HepG2 (cell line): ENCODE measurements around the gene CCDC124. TPM values are rescaled to one million over a fixed set of nuclear protein-coding genes. Genes with fewer than 3 reads are reported as not detected.

Experiments
- ATAC-seq: fragments of 200-7000 bp; cut with Tn5 transposase; 3 replicates; pipeline ENCODE4 v1.9.1; 2020; ENCODE audit warnings: mild to moderate bottlenecking, moderate library complexity
- BruUV-seq: library from RNA; stranded (reverse); fragments of 400-500 nt; replicated peaks from 2 replicates; lab custom pipeline; 2021; lab: Mats Ljungman, UMichigan
- CTCF ChIA-PET: fragments of 300-600 bp; formaldehyde crosslinking; extraction: SDS; loops from one replicate; lab custom pipeline; 2021; ENCODE audit warnings: low total read pairs, inconsistent platforms, low intra/inter-chr PET ratio; lab: Yijun Ruan, JAX
- POLR2A ChIA-PET: fragments of 350-600 bp; sonication (Branson Sonifier 250); formaldehyde crosslinking; loops from one replicate; lab custom pipeline; 2020; ENCODE audit warnings: antibody characterized with exemption, inconsistent platforms; lab: Yijun Ruan, JAX
- DNase-seq: peaks from one replicate; pipeline ENCODE4 v3.0.0-alpha.2; 2015; ENCODE audit warnings: low spot score
- FAIRE-seq: peaks from 3 replicates; lab custom pipeline; 2011; peaks lifted over from hg19 to GRCh38; lab: Jason Lieb, UNC
- H2AFZ ChIP-seq: one replicate; pipeline ENCODE4 v1.6.1; 2011; ENCODE audit warnings: low read length, inconsistent platforms
- H3K27ac ChIP-seq: fragments of 300-600 bp; 3 replicates; pipeline ENCODE4 v1.8.0; 2011; ENCODE audit warnings: mixed run types, mild to moderate bottlenecking, mixed read lengths, low read length, inconsistent platforms; ENCODE audit not compliant: insufficient read depth; ENCODE audit errors: extremely low read length
- H3K27me3 ChIP-seq, 2 experiments: fragments of 200-600 bp in 1 of 2; 2 replicates in 1 of 2; 3 replicates in 1 of 2; pipeline versions ENCODE4 v1.6.0 to v1.8.0; 2011; ENCODE audit warnings: low read length in 2 of 2, mild to moderate bottlenecking in 2 of 2, moderate library complexity in 2 of 2, inconsistent platforms in 1 of 2; ENCODE audit not compliant: insufficient read depth in 2 of 2, control insufficient read depth in 1 of 2
- H3K36me3 ChIP-seq, 2 experiments: fragments of 200-600 bp in 1 of 2; replicated peaks in 1 of 2; 2 replicates in 1 of 2; 3 replicates in 1 of 2; pipeline versions ENCODE4 v1.5.1 to v1.8.0; 2011; ENCODE audit warnings: low read length in 2 of 2, inconsistent platforms in 1 of 2; ENCODE audit not compliant: insufficient read depth in 2 of 2, control insufficient read depth in 1 of 2
- H3K4me1 ChIP-seq: 2 replicates; pipeline ENCODE4 v1.5.1; 2012; ENCODE audit warnings: low read length, inconsistent platforms; ENCODE audit not compliant: insufficient read depth
- H3K4me2 ChIP-seq: 2 replicates; pipeline ENCODE4 v1.6.0; 2011; ENCODE audit warnings: low read depth, low read length, inconsistent platforms
- H3K4me3 ChIP-seq, 3 experiments: fragments of 200-600 bp in 1 of 3; sonication (generic), shearing (Covaris generic) in 1 of 3; replicated peaks in 1 of 3; 2 replicates each; pipeline ENCODE4 v1.5.1; 2011 to 2016; ENCODE audit warnings: low read length in 3 of 3, inconsistent platforms in 2 of 3, low read depth in 2 of 3, mild to moderate bottlenecking in 2 of 3, control low read depth in 1 of 3, mixed read lengths in 1 of 3; ENCODE audit not compliant: insufficient read depth in 1 of 3
- H3K79me2 ChIP-seq: one replicate; pipeline ENCODE4 v1.6.1; 2011; ENCODE audit warnings: low read length, inconsistent platforms; ENCODE audit not compliant: insufficient read depth
- H3K9ac ChIP-seq: 2 replicates; pipeline ENCODE4 v1.6.0; 2011; ENCODE audit warnings: mild to moderate bottlenecking, low read depth, low read length, inconsistent platforms; ENCODE audit not compliant: insufficient read depth
- H3K9me3 ChIP-seq: 2 replicates; pipeline ENCODE4 v1.5.1; 2012; ENCODE audit warnings: mild to moderate bottlenecking, low read length
- H4K20me1 ChIP-seq: 2 replicates; pipeline ENCODE4 v1.6.0; 2011; ENCODE audit warnings: inconsistent platforms, mild to moderate bottlenecking, low read length, moderate library complexity; ENCODE audit not compliant: insufficient read depth
- FLYWCH1 ChIP-seq: sonication (generic); formaldehyde crosslinking; IDR thresholded peaks from 2 replicates; pipeline ENCODE4 v1.8.1; 2023; ENCODE audit warnings: mild to moderate bottlenecking, missing genetic modification reagents
- HMGA1 ChIP-seq: sonication (generic); formaldehyde crosslinking; conservative IDR thresholded peaks from 2 replicates; pipeline ENCODE4 v1.4.0; 2020; ENCODE audit warnings: missing genetic modification reagents
- KDM5A ChIP-seq: fragments of 200-600 bp; sonication (generic); IDR thresholded peaks from 2 replicates; pipeline ENCODE4 v1.7.0; 2018; ENCODE audit warnings: antibody characterized with exemption, mild to moderate bottlenecking, low read length, borderline replicate concordance
- MAFK ChIP-seq, 2 experiments: IDR thresholded peaks in 1 of 2; conservative IDR thresholded peaks in 1 of 2; 2 replicates each; pipeline ENCODE4 v1.6.1; 2011; ENCODE audit warnings: improper control_type of control experiment in 2 of 2, low read length in 2 of 2
- SRSF9 ChIP-seq: fragments of 200-400 bp; formaldehyde crosslinking; IDR thresholded peaks from 2 replicates; pipeline ENCODE4 v1.6.1; 2018; ENCODE audit warnings: borderline replicate concordance, mild to moderate bottlenecking, low read depth, low read length; ENCODE audit not compliant: insufficient read depth, poor library complexity, severe bottlenecking
- ZBTB44 ChIP-seq: sonication (generic); formaldehyde crosslinking; IDR thresholded peaks from 2 replicates; pipeline ENCODE4 v1.4.0; 2020; ENCODE audit warnings: missing genetic modification reagents
- WGBS: methylation state at CpG from one replicate; pipeline ENCODE4 v1.1.6; 2017; ENCODE audit warnings: low lambda C conversion rate; 5-methylcytosine and 5-hydroxymethylcytosine counted together
- in situ Hi-C: cut with HindIII; loops from 2 replicates; pipeline ENCODE4 v1.10.0; 2017; ENCODE audit warnings: low pct_unique_long_range_greater_than_20kb; ENCODE audit not compliant: extremely low pct_ligation_motif_present
- intact Hi-C: fragments of 100-400 bp; cut with micrococcal nuclease; formaldehyde crosslinking; loops from one replicate; pipeline ENCODE4 v1.10.0; 2022; ENCODE audit not compliant: unreplicated experiment
- polyA plus RNA-seq, 8 experiments: library from polyadenylated mRNA; depleted of rRNA in 3 of 8; stranded (reverse) in 7 of 8; unstranded in 1 of 8; fragments of >200 nt; fragmentation: Illumina TruSeq in 4 of 8; extraction: Trizol in 4 of 8; gene quantifications; 2 replicates each; pipeline versions ENCODE4 v1.2.1 to v1.2.3, GENCODE V29; 2011 to 2016; ENCODE audit warnings: low read depth in 4 of 8, missing spikeins in 1 of 8, mixed read lengths in 1 of 8; ENCODE audit not compliant: insufficient read depth in 1 of 8
- total RNA-seq, 5 experiments: library from RNA; depleted of rRNA; stranded (reverse); fragments of >200 nt; fragmentation: Illumina TruSeq; extraction: Trizol; gene quantifications; 2 replicates each; pipeline ENCODE4 v1.2.3, GENCODE V29; 2016; ENCODE audit warnings: low read depth in 1 of 5
- TF ChIP-seq, protein P1 (sequence below): sonication (generic); formaldehyde crosslinking; IDR thresholded peaks from 2 replicates; pipeline ENCODE4 v1.8.1; 2023; ENCODE audit warnings: mild to moderate bottlenecking, missing genetic modification reagents
- TF ChIP-seq, protein P2 (sequence below): sonication (generic); formaldehyde crosslinking; IDR thresholded peaks from 2 replicates; pipeline ENCODE4 v1.4.0; 2020; ENCODE audit warnings: low read depth, mild to moderate bottlenecking, missing genetic modification reagents
- TF ChIP-seq, protein P3 (sequence below), 2 experiments: sonication (generic) in 1 of 2; formaldehyde crosslinking in 1 of 2; IDR thresholded peaks; 2 replicates each; pipeline versions ENCODE4 v1.6.1 to v1.9.0; 2014 to 2022; ENCODE audit warnings: antibody characterized with exemption in 1 of 2, borderline replicate concordance in 1 of 2, inconsistent platforms in 1 of 2, low read depth in 1 of 2, missing genetic modification reagents in 1 of 2
- TF ChIP-seq, protein P4 (sequence below): sonication (generic); formaldehyde crosslinking; IDR thresholded peaks from 2 replicates; pipeline ENCODE4 v1.5.0; 2020; ENCODE audit warnings: missing genetic modification reagents

CCDC124 gene
- total and polyA plus RNA-seq, 2 of the 13 experiments (the other 11 are each of a cell fraction or from before 2014, with no cell fraction given) = 14.9 to 20.3 TPM

DNA sequence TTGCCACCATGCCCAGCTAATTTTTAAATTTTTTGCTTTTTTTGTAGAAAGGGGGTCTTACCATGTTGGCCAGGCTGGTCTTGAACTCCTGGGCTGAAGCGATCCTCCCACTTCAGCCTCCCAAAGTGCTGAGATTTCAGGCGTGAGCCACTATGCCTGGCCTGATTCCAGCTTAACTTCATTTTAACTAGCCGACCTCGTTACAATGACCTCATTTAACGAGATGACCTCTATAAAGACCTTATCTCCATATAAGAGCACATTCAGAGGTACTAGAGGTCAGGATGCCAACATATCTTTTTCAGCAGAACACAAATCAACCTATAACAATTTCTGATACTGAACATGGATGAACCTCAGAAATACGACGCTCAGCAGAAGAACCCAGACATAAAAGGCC lies 44.7 kb downstream of the CCDC124 start:
- Histone ChIP-seq H3K4me3 (no peak overlapping the region), H3K27me3 (peaks cover 1 to 50% of the 10 kb centered on the region in 2 experiments; a peak in 3 of 5 replicates), H2AFZ (no peak overlapping the region), H3K9ac (no peak overlapping the region), H3K36me3 (no peaks in the 10 kb centered on the region), H3K27ac (no peak overlapping the region), H3K4me2 (no peak overlapping the region), H3K9me3 (no peaks in the 10 kb centered on the region), H3K4me1 (no peaks in the 10 kb centered on the region), H3K79me2 (no peaks in the 10 kb centered on the region), H4K20me1 (no peaks in the 10 kb centered on the region)
- ChIA-PET CTCF (no interaction called here), POLR2A (interaction anchor here (1.6 kb wide), 1 partner anchor 13 kb away, joined by 3 read pairs; no protein-coding TSS in a partner anchor)
- ATAC-seq (no peak), DNase-seq (no peak), FAIRE-seq (no peak)
- 29% methylated on average over 7 of the region's 7 CpGs for WGBS
- intact Hi-C loops (no loop called here), in situ Hi-C loops (no loop called here)
- BruUV-seq = no TSS peak
- TF ChIP-seq, protein P1, sequence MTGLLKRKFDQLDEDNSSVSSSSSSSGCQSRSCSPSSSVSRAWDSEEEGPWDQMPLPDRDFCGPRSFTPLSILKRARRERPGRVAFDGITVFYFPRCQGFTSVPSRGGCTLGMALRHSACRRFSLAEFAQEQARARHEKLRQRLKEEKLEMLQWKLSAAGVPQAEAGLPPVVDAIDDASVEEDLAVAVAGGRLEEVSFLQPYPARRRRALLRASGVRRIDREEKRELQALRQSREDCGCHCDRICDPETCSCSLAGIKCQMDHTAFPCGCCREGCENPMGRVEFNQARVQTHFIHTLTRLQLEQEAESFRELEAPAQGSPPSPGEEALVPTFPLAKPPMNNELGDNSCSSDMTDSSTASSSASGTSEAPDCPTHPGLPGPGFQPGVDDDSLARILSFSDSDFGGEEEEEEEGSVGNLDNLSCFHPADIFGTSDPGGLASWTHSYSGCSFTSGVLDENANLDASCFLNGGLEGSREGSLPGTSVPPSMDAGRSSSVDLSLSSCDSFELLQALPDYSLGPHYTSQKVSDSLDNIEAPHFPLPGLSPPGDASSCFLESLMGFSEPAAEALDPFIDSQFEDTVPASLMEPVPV = no peak
- TF ChIP-seq SRSF9 (no peak), FLYWCH1 (CRISPR knock-in tag) (no peak), MAFK (conservative IDR thresholded peaks at IDR 0.05 in 1 of 2, IDR thresholded peaks at IDR 0.05 in 1 of 2; ENCODE audit: low read length in 2 of 2) (no peak), KDM5A (no peak), HMGA1 (CRISPR knock-in tag) (no peak), ZBTB44 (CRISPR knock-in tag) (no peak)
- TF ChIP-seq, protein P2, sequence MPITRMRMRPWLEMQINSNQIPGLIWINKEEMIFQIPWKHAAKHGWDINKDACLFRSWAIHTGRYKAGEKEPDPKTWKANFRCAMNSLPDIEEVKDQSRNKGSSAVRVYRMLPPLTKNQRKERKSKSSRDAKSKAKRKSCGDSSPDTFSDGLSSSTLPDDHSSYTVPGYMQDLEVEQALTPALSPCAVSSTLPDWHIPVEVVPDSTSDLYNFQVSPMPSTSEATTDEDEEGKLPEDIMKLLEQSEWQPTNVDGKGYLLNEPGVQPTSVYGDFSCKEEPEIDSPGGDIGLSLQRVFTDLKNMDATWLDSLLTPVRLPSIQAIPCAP (CRISPR knock-in tag) = no peak
- TF ChIP-seq, protein P3, sequence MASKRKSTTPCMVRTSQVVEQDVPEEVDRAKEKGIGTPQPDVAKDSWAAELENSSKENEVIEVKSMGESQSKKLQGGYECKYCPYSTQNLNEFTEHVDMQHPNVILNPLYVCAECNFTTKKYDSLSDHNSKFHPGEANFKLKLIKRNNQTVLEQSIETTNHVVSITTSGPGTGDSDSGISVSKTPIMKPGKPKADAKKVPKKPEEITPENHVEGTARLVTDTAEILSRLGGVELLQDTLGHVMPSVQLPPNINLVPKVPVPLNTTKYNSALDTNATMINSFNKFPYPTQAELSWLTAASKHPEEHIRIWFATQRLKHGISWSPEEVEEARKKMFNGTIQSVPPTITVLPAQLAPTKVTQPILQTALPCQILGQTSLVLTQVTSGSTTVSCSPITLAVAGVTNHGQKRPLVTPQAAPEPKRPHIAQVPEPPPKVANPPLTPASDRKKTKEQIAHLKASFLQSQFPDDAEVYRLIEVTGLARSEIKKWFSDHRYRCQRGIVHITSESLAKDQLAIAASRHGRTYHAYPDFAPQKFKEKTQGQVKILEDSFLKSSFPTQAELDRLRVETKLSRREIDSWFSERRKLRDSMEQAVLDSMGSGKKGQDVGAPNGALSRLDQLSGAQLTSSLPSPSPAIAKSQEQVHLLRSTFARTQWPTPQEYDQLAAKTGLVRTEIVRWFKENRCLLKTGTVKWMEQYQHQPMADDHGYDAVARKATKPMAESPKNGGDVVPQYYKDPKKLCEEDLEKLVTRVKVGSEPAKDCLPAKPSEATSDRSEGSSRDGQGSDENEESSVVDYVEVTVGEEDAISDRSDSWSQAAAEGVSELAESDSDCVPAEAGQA (IDR thresholded peaks at IDR 0.05; ENCODE audit: low read depth) = no peak
- TF ChIP-seq, protein P3 (CRISPR knock-in tag; IDR thresholded peaks at IDR 0.05; ENCODE audit: borderline replicate concordance) = no peak
- TF ChIP-seq, protein P4, sequence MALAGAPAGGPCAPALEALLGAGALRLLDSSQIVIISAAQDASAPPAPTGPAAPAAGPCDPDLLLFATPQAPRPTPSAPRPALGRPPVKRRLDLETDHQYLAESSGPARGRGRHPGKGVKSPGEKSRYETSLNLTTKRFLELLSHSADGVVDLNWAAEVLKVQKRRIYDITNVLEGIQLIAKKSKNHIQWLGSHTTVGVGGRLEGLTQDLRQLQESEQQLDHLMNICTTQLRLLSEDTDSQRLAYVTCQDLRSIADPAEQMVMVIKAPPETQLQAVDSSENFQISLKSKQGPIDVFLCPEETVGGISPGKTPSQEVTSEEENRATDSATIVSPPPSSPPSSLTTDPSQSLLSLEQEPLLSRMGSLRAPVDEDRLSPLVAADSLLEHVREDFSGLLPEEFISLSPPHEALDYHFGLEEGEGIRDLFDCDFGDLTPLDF = no peak
